Measurements from ENCODE around the gene SCARF2. TPM values are rescaled to one million over a fixed set of nuclear protein-coding genes. Genes with fewer than 3 reads are reported as not detected.

Gene SCARF2
- total RNA-seq, 4 donors from 2014 or later: 6.1 to 9.6 (median 8.4) TPM

- intact Hi-C loops (cut with DNase I; ENCODE audit: low total_unique reads): no loop called here
- no peak overlapping the region for H3K4me3 ChIP-seq (ENCODE audit: low read depth, poor library complexity, severe bottlenecking)
- 81 to 83% methylated on average over 4 of the region's 4 CpGs for WGBS, 2 donors
- DNase-seq (ENCODE audit: low spot score in 2 of 2): peak in 1 of 2 donors; percentile 68
- TF ChIP-seq, protein P1, sequence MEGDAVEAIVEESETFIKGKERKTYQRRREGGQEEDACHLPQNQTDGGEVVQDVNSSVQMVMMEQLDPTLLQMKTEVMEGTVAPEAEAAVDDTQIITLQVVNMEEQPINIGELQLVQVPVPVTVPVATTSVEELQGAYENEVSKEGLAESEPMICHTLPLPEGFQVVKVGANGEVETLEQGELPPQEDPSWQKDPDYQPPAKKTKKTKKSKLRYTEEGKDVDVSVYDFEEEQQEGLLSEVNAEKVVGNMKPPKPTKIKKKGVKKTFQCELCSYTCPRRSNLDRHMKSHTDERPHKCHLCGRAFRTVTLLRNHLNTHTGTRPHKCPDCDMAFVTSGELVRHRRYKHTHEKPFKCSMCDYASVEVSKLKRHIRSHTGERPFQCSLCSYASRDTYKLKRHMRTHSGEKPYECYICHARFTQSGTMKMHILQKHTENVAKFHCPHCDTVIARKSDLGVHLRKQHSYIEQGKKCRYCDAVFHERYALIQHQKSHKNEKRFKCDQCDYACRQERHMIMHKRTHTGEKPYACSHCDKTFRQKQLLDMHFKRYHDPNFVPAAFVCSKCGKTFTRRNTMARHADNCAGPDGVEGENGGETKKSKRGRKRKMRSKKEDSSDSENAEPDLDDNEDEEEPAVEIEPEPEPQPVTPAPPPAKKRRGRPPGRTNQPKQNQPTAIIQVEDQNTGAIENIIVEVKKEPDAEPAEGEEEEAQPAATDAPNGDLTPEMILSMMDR (IDR thresholded peaks at IDR 0.05): no peak
- TF ChIP-seq POLR2A (IDR thresholded peaks at IDR 0.05): no peak
Observed at GRCh38 chr22:20391222-20391621, 46.4 kb downstream of the SCARF2 start.

DNA sequence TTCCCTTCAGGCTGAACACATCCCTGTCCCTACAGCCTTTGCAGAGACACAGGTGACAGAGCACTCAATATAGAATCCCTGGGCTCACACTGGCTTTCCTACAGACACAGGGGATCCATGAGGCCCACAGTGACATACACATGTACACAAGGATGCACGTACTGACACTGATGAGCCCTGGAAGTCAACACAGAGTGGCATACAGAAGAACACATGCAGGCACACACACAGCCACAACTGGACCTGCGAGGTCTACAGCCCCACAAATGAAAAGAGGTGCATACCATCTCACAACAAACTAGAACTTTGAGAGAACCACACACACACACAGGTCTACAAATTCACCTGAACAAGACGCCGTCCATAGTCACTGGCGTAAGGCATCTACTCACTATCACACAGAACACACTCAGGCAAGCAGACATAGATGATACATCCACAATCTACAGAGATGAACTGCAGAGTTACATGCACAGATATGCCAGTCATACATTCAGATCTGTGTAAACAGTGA lies 47.2 kb downstream of the SCARF2 start:
- TF ChIP-seq, protein P1 (IDR thresholded peaks at IDR 0.05): no peak
- no peak overlapping the region for H3K4me3 ChIP-seq (ENCODE audit: low read depth, poor library complexity, severe bottlenecking)
- intact Hi-C loops (cut with DNase I; ENCODE audit: low total_unique reads): no loop called here
- WGBS, 2 donors: 86 to 93% methylated on average over 5 of the region's 5 CpGs
- peak in 1 of 2 donors; percentile 32 for DNase-seq (ENCODE audit: low spot score in 2 of 2)

- intact Hi-C loops (cut with DNase I; ENCODE audit: low total_unique reads): no loop called here
- TF ChIP-seq, protein P1 (IDR thresholded peaks at IDR 0.05): no peak
- DNase-seq (ENCODE audit: low spot score in 2 of 2): peak in 1 of 2 donors; percentile 26
- H3K4me3 ChIP-seq (ENCODE audit: low read depth, poor library complexity, severe bottlenecking): no peak overlapping the region
- 82 to 92% methylated on average over 6 of the region's 6 CpGs for WGBS, 2 donors
Observed at GRCh38 chr22:20389288-20389687, 48.3 kb downstream of the SCARF2 start.

GRCh38 chr22:20388200-20388599 lies 49.4 kb downstream of the SCARF2 start:
- peak in 1 of 2 donors; percentile 34 for DNase-seq (ENCODE audit: low spot score in 2 of 2)
- intact Hi-C loops (cut with DNase I; ENCODE audit: low total_unique reads): no loop called here
- no peak for TF ChIP-seq POLR2A (IDR thresholded peaks at IDR 0.05)
- TF ChIP-seq, protein P1 (IDR thresholded peaks at IDR 0.05): no peak
- H3K4me3 ChIP-seq (ENCODE audit: low read depth, poor library complexity, severe bottlenecking): no peak overlapping the region

- H3K4me3 ChIP-seq (ENCODE audit: low read depth, poor library complexity, severe bottlenecking): no peak overlapping the region
- no peak for DNase-seq (ENCODE audit: low spot score in 2 of 2)
- intact Hi-C loops (cut with DNase I; ENCODE audit: low total_unique reads): no loop called here
- WGBS, 2 donors: 72 to 77% methylated on average over 4 of the region's 4 CpGs
- TF ChIP-seq, protein P1 (IDR thresholded peaks at IDR 0.05): no peak
- no peak for TF ChIP-seq POLR2A (IDR thresholded peaks at IDR 0.05)
Observed at GRCh38 chr22:20386972-20387371, 50.7 kb downstream of the SCARF2 start.

GRCh38 chr22:20386336-20386735 lies 51.3 kb downstream of the SCARF2 start:
- no peak for DNase-seq (ENCODE audit: low spot score in 2 of 2)
- no peak for TF ChIP-seq POLR2A (IDR thresholded peaks at IDR 0.05)
- TF ChIP-seq, protein P1 (IDR thresholded peaks at IDR 0.05): no peak
- WGBS, 2 donors: 87 to 88% methylated on average over 2 of the region's 2 CpGs
- H3K4me3 ChIP-seq (ENCODE audit: low read depth, poor library complexity, severe bottlenecking): no peak overlapping the region
- intact Hi-C loops (cut with DNase I; ENCODE audit: low total_unique reads): no loop called here

All from lower leg skin (tissue), 4 donors.